ENCODE measurements around the gene PRKAR1A. TPM values are rescaled to one million over a fixed set of nuclear protein-coding genes. Genes with fewer than 3 reads are reported as not detected.
"Not testable (repeated sequence)": the region's sequence is repeated elsewhere in the genome, so short reads cannot be mapped to it uniquely, and the experiment has no call there.

PRKAR1A gene
- 297 and 322 TPM in 2 replicates for total RNA-seq

- peak; percentile 82 for DNase-seq (ENCODE audit: low read depth)
Measured at GRCh38 chr17:68512247-68512959, at the start of gene PRKAR1A. Gene PRKAR1A, plus strand, starts transcription at chr17:68512430. Its CDS starts 2,970 bp downstream, at chr17:68515400.

DNA sequence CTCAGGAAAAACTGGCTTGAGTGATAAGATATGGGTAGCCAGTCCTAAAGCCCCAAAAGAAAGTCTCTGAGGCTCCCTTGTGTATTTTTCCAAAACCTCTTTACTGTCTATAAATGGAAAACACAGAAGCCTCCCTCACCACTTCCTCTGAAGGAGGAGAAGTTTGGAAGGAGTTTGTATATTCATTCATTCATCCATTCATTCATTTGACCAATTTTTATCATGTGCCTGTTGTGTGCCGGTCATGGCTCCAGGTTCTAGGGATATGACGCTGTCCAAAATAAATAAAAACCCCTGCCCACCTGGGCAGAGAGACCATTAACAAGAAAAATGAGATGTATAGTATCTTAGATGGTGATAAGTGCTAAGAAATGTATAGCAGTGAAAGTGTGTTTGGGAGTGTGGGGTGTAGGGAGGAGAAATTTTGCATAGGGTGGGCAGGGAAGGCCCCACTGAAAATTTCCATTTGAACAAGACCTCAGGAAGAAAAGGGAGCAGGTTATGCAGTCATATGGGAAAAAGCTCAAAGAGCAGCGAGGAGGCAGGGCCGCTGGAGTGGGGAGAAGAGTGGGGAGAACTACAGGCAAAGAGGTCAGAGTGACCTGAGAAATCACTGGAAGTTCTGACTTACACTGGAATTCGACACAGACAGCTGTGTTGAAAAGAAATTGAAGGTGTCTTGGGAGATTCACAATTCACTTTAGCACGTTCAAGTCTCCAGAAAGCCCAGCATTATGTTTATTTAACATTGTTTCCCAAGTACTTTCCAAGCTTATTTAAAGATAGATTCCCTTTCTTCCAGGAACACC lies 48.8 kb upstream of the PRKAR1A start:
- no peak for DNase-seq (ENCODE audit: low read depth)

GRCh38 chr17:68468334-68468733 lies 43.9 kb upstream of the PRKAR1A start:
- DNase-seq (ENCODE audit: low read depth), result no peak

DNA sequence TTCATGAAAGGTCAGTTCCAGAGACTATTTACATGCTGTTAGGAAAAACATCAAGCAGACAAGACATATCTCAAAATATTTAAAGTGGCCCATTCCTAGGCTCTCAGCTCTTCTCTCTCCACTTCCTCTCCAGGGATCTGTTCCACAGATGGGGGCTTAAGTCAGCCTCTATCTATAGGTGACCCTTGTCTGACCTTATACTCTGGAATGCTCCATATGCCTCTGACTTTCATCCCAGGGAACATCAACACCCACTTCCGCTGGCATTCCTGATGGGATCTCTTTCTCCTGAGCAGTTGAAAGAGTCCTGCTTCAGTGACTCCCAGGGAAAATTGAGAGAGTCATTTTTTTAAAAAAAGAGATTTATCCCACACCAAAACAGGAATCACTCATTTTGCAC lies 43.4 kb upstream of the PRKAR1A start:
- DNase-seq (ENCODE audit: low read depth), result no peak

DNA sequence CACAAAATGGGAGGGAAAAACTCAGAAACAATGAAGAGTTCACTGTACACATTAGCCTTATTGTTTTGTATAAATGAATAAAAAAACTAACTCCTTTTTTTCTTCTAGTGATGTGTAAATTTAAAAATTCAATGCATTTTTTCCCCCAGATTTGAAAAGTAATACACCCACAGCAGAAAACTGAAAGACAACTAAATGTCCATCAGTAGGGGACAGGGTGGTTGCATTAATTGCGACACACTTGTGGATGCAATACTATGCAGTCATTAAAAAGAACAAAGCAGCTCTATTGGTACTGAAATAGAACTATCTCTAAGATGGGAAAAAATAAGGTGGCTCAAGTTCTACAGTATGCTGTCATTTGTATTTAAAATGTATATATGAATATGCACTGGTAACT lies 41.3 kb upstream of the PRKAR1A start:
- no peak for DNase-seq (ENCODE audit: low read depth)

- no peak for DNase-seq (ENCODE audit: low read depth)
Measured at GRCh38 chr17:68480885-68481284, 31.3 kb upstream of the PRKAR1A start.

- DNase-seq (ENCODE audit: low read depth), result no peak
Measured at GRCh38 chr17:68482576-68483041, 29.6 kb upstream of the PRKAR1A start.

DNA sequence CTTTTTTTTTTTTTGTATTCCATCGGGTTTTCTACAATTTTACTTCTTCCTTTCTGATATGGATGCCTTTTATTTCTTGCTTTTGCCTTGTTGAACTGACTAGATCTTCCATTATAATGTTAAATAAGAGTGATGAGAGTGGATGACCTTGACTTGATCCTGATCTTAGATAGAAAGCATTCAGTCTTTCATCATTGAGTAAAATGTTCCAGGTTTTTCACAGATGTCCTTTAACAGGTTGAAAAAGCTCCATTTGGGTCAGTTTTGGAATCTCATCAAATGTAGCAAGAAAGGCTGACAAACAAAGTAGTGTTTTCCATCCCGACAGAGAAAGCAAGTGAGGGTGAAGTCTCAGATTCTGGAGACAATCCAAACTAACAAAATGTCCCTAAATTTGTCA lies 27.8 kb upstream of the PRKAR1A start:
- DNase-seq (ENCODE audit: low read depth), result no peak

DNA sequence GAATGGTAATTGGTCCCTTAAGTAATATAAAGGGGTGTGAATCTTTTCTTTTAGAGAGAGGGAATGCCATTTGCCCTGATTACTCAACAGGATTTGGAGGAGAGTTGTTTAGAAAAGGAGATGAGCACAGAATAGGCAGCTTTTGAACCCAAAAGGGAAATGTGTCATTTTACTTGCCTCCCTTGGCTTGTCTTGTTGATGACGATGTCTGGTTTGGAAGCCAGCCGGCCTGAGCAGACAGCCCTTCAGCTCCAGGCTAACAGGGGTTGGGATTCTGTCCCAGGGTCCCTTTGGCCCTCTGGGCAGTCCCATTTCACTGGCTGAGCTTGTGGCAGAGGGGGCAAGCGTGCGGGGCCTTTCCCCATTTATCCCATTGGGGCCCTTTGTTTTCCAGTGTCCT lies 22.3 kb upstream of the PRKAR1A start:
- DNase-seq (ENCODE audit: low read depth), result no peak

GRCh38 chr17:68491381-68492231 lies 20.6 kb upstream of the PRKAR1A start:
- DNase-seq (ENCODE audit: low read depth), result no peak

DNA sequence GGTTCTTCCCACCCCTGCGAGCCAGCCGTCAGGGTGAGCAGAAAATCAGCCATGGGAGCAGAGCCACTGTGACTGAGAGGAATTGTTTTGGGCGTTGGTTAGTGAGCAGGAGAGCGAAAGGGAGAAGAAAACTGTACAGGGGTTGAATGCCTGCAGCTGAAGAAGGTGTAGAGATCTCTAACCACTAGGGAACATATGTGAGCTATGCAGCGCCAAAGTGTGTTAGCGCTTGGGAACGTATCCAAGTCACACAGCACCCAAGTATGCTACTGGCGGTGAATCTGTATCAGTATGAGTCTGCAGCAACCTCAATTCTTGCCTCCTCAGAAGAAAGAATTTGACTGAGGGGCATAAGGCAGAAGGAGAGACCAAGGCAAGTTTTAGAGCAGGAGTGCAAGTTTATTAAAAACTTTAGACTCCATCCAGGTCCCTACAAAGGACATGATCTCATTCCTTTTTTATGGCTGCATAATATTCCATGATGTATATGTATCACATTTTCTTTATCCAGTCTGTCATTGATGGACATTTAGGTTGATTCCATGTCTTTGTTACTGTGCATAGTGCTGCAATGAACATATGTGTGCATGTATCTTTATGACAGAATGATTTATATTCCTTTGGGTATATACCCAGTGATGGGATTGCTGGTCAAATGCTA lies 19.7 kb upstream of the PRKAR1A start:
- not testable (repeated sequence) for DNase-seq (ENCODE audit: low read depth)

DNA sequence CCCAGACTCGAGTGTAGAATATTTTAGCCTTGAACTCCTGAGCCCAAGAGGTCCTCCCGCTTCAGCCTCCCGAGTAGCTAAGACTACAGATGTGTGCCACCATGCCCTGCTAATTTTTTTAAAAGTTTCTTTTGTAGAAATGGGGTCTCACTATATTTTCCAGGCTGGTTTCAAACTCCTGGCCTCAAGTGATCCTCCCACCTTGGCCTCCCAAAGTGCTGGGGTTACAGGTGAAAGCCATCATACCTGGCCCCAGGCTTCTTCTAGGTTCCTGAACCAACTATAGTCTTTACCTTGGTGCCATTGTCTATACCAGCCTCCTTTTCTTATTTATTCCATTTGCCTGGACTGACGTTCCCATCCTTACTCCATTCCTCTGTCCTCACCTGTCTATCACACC lies 17.1 kb upstream of the PRKAR1A start:
- no peak for DNase-seq (ENCODE audit: low read depth)

DNA sequence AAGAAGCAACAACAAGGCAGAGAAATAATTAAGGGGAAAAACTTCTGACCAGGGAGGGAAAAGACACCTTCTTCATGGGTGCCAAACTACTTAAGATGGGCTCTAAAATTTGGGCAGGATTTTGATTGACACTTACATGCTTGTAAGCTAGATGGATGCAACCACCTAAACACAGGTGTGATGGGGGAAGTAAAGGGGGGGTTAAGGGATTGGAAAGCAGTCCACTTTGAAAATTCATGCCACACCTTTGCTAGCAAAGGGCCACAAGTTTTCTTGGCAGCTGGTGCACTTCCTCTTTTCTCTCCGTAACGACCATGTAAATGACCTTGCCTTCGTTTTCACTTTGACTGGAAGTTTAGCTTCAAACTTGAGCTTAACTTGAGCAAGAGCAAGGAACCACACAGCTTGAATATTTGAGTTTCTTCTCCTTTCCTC lies 14.3 kb upstream of the PRKAR1A start:
- DNase-seq (ENCODE audit: low read depth), result no peak

DNA sequence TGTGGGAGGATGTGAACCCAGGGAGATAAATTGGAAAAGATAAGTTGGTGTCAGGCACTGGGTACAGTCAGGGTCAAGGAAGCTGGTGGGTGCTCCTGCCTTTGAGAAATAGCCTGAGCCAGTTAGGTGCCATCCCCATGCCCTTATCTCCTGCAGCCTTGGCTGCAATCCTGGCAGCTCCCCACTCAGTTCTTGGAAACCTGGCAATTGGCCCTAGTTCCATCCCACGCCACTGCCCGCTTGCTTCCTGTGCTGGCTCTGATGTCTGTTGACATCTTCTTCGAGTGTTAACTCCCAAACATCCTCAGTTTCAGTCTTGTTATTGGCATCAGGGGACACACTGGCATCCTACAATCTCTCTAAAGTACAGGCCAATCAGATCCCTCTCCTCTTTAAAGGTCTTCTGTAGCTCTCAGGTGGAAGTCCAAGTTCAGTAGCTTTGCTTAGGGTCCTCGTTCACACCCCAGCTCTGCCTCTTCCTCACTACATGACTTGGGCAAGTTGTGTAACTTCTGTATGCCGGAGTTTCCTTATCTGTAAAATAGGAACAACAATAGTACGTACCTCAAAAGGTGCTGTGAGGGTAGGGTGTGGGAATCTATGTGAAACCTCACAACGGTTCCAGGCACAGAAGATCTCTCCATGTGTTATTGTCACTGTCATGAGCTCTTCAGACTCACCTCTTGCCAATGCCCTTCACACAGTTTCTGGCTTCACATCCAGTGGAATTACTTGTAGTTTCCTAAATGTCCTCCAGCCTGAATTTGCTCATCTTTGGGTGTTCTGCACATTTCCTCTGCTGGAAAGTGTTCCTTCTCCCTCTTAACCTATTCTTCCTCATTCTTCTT lies 13.5 kb upstream of the PRKAR1A start:
- DNase-seq (ENCODE audit: low read depth), result no peak

- no peak for DNase-seq (ENCODE audit: low read depth)
Measured at GRCh38 chr17:68499587-68499986, 12.6 kb upstream of the PRKAR1A start.

GRCh38 chr17:68501074-68501473 lies 11.2 kb upstream of the PRKAR1A start:
- no peak for DNase-seq (ENCODE audit: low read depth)

DNA sequence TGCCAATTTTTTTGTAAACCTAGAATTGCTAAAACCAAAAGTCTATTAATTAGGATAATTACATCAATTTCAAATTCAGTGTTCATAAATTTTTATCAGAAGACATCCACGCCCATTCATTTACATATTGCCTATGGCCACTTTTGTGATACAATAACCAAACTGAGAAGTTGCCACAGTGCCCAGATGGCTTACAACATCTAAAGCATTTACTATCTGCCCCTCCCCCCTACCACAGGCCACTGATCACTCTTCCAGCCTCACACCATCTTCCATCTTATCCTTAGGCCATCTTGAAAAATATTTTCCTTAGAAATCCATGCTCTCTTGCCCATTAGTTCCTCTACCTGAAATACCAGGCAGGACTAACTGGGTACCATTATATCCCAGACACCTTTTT lies 6.3 kb upstream of the PRKAR1A start:
- DNase-seq (ENCODE audit: low read depth), result no peak

- no peak for DNase-seq (ENCODE audit: low read depth)
Measured at GRCh38 chr17:68507576-68507975, 4.7 kb upstream of the PRKAR1A start.

- DNase-seq (ENCODE audit: low read depth), result no peak
Measured at GRCh38 chr17:68509141-68510057, 2.8 kb upstream of the PRKAR1A start.

DNA sequence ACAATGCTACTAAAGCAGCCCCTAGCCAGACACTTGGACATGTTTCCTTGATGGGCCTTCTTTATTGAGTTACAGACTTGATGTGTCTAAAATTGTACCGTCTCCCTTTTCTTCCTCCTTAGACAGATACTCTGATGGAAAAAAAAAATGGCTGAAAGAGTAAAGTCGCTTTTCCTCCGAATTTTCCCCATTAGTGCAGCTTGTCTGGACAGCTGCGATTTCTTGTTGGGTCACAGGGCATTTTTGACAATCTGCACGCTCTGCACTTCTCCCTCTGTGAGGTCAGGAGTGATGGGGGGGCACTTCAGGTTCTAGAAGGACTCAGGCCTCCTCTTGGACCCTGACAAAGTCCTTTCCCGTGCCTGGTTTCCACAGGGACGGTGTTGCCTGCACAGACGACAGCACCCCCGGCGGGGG lies 968 bp upstream of the PRKAR1A start:
- DNase-seq (ENCODE audit: low read depth), result no peak

All from renal cortical epithelial cell (primary cell).